IPS-NIHi7 (cell line): ENCODE measurements around the gene SYN1.
"Not testable (repeated sequence)": the region's sequence is repeated elsewhere in the genome, so short reads cannot be mapped to it uniquely, and the experiment has no call there.

Experiments
- DNase-seq: peaks from one replicate; pipeline ENCODE4 v3.0.0; 2012; ENCODE audit warnings: mixed read lengths; ENCODE audit errors: extremely low spot score

The SYN1 gene

GRCh38 chrX:47619486-47620302 is at the start of gene SYN1:
TSS of gene SYN1 (minus strand) at chrX:47619857. CDS start at chrX:47619728, 129 bp downstream.
- DNase-seq = peak; percentile 86

DNA sequence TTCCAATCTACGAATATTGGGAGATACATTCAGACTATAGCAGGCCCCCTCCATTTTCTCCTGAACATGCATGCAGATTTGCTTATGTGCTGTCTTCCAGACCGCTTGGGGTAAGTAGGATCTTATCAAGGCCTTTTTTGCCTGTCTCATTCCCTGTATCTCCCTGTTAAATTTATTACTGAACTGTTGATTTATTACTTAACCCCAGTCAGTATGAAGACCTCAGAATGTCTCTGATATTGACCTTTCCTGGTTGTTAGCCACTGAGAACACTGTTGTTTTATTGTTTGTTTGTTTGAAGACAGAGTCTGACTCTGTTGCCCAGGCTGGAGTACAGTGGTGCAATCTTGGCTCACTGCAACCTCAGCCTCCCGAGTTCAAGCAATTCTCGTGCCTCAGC is 46.1 kb upstream of the SYN1 start:
- DNase-seq = not testable (repeated sequence)

- DNase-seq = no peak
These were observed 45.1 kb upstream of the SYN1 start for GRCh38 chrX:47664737-47665136.

GRCh38 chrX:47662144-47662657 is 42.5 kb upstream of the SYN1 start:
- DNase-seq = no peak

DNA sequence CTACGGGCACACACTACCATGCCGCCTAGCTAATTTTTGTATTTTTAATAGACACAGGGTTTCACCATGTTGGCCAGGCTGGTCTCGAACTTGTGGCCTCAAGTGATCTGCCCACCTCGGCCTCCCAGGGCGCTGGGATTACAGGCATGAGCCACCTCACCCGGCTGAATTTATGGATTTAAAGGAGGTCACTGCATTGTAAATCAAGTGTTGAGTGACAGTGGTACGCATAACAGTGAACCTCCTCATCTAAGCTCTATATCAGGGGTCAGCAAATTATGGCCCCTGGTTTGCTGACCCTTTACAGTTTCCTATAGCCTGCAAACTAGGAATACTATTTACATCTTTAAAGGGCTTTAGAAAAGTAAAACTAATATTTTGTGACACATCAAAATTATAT is 41.9 kb upstream of the SYN1 start:
- no peak for DNase-seq

GRCh38 chrX:47659421-47659726 is 39.7 kb upstream of the SYN1 start:
- DNase-seq = no peak

DNA sequence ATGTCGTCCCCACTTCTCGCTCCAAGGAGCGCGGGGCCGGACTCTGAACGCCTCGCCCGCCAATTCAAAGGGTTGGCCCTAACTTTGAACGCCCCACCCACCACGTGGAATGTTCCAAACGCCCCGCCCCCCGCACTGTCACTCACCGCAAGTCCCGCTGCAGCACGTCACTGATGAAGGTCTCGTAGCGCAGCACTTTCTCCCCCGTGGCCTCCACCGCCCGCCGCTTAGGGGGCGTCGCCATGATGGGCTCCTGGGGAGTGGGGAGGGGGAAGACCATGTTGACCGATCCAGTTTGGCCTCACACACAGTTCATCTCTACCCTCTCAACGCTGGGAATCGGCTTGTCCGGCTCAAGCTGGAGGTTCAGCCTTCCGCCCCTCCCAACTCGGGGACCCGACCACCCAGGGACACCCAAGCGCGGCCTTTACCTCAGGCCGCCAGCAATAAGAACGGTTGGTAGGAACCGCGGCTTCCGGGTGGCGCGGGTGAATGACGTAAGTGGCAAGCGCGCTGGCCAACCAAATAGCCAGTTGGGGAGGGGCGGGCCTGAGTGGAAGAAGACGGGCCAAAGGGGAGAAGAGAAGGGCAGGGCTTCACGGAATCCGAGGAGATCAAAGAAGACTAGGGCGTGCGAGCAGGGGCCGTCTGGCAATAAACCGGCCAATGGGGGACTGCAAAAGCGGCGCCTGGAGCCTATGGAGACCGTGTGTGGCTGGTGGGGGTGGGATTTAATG is 39.2 kb upstream of the SYN1 start, which contains the start of gene UXT:
Gene UXT (minus strand): TSS at position 497 of the 737 bp plus-strand sequence. CDS start 253 bp downstream, at position 244.
- DNase-seq = peak; percentile 85

DNA sequence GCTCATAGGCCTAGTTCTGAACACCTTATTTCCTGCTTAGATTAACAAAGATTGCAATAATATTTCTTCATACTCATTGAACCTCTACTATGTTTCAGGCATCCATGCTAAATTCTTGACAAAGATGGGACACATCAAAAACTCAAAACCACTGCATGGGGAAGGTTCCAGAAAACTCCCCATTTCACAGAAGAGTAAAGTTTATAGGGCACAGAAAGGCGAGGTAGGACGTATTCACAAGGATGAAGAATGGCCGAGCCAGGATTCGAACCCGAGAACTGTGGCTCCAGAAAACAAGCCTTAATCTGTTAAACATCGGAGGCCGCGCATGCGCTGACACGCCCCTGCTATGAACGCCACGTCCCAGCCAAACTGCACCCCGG is 38.6 kb upstream of the SYN1 start:
- DNase-seq = no peak

DNA sequence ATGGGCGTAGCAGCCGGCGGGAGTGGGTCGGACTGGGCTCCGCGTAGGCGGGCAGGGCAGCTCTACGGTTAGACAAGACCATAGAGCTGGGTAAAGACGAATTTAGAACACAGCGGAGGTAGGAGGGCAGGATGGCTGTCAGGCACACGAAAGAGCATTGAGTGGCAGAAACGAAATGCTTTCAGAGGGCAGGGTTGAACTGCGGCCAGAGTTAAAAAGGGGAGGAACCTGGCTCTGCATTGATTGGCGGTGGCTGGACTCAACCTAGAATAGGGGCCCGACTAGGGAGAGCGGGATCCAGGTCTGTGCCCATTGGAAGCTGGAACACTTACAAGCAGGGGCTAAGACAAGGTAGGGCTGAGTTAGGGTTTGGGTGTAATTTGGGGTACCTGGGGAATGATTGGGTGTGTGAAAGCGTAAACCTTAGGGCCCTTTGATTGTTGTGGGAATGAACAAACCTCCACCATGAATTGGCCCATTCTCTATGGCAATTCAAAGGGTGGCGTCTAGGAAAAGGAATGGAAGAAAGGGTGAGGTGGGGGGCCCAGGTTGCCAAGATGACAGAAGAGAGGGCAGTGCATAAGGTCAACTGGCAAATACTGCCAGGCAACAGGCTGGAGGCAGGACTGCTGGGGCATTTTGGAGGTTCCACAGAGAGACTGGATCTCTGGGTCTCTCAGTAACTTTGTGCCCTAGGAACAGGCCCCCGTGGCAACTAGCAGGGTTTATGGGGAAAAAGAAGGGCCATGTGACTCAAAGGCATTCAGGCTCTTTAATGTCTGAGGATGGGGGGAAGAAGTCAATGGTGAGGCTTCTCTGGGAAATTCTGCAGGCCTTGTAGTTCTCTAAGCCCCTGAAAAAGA is 31.6 kb upstream of the SYN1 start:
- no peak for DNase-seq

DNA sequence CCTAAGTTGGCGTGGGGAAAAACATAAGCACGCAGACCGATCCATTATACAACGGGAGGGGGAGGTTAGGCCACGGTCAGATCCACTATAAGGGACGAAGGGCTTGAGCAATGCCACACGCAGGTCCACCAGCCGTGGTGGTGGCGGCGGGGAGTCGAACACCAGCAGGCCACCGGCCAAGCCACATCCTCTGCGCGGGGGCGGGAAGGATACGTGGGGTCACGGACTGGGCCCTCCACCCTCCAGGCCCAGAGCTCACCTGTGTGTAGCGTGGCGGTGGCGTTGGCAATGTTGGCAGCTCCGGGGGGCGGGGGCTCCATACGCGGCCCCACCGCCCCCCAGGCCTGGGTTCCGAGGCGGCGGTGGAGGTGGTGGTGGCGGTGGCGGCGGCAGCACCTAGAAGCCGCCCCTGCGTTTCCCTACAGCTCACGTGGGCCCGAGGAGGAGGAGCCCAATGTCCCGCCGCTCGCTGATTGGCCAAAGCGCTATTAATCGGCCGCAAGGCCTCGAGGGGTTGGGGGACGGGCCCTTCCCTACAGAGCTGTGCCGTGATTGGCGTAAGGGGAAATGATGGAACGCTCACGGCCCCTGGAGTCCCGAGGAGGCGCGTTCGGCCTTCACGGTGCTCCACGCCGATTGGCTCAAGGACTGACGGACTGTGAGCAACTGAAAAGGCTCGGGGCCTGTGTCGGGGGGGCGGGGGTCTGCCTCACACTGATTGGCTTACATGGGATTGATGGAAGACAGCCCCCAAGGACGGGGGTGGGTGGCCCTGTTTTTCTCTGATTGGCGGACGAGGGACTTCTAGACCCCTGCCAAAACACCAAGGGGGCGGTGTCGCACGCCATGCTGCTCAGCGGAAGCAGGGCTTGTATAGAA is 30.7 kb upstream of the SYN1 start, which contains the start of gene ELK1:
Gene ELK1 (minus strand): TSS at position 400 of the 879 bp plus-strand sequence. CDS start 9,122 bp downstream, outside the sequence.
- DNase-seq = peak; percentile 86

GRCh38 chrX:47649781-47650163 is 30.1 kb upstream of the SYN1 start:
- DNase-seq = no peak

GRCh38 chrX:47649271-47649670 is 29.6 kb upstream of the SYN1 start:
- DNase-seq = no peak

DNA sequence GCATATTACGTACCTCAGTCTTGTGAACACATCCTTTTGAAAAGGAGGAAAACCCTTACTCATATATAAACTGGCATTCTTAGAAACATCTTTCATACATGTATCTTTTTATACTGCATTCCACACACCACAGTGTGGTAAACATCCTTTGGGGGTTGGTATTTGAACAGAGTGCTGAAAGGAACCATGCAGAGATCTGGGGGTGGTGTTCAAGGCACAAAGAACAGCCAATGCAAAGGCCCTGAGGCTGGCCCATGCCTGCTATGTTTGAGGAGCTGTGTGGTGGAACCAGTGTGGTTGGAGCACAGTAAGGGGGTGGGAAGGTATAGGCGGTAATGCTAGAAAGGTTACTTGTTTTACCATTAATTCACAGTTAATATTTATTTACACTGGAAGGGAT is 28.7 kb upstream of the SYN1 start:
- no peak for DNase-seq

GRCh38 chrX:47646636-47647035 is 27.0 kb upstream of the SYN1 start:
- no peak for DNase-seq

DNA sequence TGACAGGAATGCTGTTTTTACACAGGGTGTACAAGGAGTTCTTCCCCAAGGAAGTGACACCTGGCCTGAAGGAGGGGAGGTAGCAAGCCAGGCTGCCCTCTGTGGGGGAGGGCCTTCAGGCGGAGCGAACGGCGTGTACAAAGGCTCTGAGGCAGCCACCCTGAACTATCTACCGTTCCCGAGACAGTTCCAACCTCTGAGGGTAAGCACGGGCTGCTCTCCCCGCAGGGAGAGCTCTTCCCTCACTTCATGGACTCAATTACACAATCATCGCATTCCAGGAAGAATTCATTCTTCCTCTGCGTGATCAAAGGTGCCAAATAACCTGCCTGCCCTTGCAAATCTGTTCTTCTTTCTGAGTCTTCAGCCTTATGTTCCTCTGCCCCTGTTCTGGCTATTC is 25.9 kb upstream of the SYN1 start:
- no peak for DNase-seq

- peak; percentile 35 for DNase-seq
These were observed 25.0 kb upstream of the SYN1 start for GRCh38 chrX:47644557-47645091.

DNA sequence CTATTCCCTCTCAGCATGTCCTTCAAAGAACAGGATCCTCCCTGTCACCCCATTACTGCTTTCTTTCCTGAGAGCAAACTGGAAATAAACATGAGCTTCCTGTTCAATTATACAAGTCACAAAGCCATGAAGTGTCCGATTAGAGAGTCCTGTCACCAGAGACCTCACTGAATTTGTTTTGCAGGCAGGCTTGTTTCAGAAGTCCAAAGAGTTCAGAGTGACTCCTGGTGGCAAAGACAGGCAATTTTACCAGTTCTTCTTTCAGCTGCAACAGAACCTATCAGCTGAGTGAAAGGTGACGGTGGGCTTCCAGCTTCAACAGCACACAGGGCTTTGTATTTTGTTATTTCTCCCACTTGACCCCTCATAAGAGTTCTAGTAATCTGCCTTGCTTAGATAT is 24.3 kb upstream of the SYN1 start:
- DNase-seq = peak; percentile 8

DNA sequence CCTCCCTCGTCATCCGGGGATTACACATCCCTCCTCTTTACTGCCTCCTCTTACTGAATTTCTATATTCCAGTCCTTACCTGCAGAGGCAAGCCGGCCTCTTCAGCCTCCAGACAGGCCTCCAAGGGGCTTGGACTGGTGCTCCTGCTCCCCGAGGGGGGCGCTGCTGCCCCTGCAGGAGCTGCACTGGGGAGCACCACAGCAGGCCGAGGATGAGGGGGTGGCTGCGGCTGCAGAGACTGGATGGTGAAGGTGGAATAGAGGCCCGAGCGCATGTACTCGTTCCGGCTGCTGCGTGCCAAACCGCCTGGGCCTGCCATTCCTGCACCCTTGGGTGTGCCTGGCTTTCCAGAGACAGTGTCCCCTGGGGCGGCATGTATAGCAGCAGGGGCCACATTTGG is 19.2 kb upstream of the SYN1 start:
- no peak for DNase-seq

DNA sequence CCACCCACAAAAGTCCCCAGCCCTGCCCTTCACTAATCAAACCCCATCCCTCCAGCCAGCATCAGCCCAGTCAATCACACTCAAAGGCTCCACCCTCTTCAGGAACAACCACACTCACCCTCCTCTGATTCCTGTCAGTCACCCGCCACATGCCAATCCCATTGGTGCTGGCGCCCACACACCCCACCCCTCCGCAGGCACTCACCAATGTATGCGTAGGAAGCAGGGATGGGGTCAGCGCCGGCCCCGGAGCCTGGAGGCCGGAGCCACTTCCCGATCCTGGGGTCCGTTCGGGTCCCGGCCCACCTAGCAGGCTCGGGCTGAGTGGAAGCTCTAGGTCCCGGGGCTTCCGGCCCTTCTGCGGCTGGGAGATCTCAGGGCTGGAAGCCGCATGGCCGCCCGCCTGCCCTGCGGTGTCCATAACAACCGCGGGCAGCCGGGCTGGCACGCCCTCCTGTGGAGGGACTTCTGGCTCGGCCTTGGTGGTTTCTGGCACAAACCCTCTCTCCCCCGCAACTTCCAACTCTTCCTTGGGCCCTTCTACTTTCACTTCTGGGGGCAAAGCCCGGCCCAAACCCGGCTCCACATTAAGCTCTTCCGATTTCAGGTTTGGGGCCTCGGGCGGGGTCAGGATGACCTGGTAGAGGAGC is 18.0 kb upstream of the SYN1 start:
- DNase-seq = peak; percentile 77
